Measurements from ENCODE around the gene C16orf74. TPM values are rescaled to one million over a fixed set of nuclear protein-coding genes. Genes with fewer than 3 reads are reported as not detected.

The C16orf74 gene
- total RNA-seq, 1 donor, result 8.2 TPM

DNA sequence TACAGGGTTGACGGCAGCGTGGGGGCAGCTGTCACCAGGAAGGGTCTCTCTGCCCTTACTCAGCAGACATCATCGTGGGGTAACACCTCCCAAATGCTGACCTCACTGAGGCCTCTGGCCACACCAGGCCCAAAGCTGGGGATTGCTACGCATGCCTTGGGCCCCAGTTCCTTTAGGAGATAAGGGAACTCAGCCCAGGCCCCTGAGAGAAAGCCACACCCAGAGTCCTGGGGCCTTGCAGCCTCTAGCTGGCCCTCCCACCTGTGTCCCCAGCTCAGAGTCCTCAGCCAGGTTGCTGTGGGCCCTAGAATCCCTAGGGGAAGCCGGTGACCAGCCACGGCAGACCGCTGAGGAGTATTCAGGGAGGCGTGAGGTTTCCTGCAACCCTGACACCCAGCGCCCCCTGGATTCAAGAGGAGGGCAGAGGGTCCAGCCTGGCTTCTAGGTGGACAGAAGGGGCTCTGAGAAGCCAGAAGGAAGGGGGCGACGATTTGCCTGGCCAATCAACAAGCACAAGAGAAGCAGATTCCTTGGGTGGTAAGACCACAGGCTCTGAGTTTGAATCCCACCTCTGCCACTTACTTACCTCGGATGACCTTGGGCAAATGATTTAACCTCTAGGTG is 51.8 kb downstream of the C16orf74 start:
- no peak overlapping the region for H3K4me3 ChIP-seq (ENCODE audit: low read depth, low read length)
- DNase-seq (ENCODE audit: low read depth), result no peak
- TF ChIP-seq, protein P1, sequence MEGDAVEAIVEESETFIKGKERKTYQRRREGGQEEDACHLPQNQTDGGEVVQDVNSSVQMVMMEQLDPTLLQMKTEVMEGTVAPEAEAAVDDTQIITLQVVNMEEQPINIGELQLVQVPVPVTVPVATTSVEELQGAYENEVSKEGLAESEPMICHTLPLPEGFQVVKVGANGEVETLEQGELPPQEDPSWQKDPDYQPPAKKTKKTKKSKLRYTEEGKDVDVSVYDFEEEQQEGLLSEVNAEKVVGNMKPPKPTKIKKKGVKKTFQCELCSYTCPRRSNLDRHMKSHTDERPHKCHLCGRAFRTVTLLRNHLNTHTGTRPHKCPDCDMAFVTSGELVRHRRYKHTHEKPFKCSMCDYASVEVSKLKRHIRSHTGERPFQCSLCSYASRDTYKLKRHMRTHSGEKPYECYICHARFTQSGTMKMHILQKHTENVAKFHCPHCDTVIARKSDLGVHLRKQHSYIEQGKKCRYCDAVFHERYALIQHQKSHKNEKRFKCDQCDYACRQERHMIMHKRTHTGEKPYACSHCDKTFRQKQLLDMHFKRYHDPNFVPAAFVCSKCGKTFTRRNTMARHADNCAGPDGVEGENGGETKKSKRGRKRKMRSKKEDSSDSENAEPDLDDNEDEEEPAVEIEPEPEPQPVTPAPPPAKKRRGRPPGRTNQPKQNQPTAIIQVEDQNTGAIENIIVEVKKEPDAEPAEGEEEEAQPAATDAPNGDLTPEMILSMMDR (IDR thresholded peaks at IDR 0.05; ENCODE audit: insufficient read depth, low read depth, low read length), result no peak

DNA sequence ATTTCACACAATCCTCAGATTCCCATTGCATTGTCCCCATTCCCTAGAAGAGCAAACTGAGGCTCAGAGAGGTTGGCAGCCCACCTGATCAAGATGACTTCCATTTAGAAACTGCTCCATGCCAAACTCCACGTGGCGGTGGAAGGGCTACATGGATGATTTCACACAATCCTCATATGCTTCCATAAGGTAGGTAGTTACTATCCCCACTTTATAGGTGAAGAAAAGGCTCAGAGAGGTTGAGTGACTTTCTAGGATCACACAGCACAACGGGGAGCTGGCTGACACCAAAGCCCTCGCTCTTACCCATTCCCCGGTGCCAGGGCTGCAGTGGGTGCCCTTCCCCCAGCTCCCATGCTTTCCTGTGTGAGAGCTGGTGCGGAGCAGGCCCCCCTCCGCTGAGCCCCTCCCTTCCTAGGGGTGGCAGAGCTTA is 52.4 kb downstream of the C16orf74 start:
- TF ChIP-seq, protein P1 (IDR thresholded peaks at IDR 0.05; ENCODE audit: insufficient read depth, low read depth, low read length), result no peak
- no peak for DNase-seq (ENCODE audit: low read depth)
- no peak overlapping the region for H3K4me3 ChIP-seq (ENCODE audit: low read depth, low read length)

DNA sequence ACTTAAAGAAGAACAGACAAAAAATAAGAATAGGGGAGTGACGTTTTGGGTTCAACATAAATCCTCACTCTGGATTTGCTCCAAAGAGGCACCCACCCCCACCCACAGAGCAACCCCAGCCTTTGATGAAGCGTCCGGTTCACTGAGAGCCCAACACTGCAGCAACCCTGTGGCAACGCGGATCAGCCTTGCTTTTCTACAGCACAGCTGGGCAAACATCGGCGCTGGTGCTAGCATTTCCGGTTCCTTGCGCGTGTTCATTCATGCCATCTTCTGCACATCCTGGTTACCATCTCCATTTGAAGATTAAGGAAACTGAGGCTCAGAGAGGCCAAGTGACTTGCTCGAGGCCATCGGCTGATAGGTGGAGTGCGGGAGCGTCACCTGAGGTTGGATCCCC is 53.5 kb downstream of the C16orf74 start:
- TF ChIP-seq, protein P1 (IDR thresholded peaks at IDR 0.05; ENCODE audit: insufficient read depth, low read depth, low read length), result no peak
- DNase-seq (ENCODE audit: low read depth), result no peak

DNA sequence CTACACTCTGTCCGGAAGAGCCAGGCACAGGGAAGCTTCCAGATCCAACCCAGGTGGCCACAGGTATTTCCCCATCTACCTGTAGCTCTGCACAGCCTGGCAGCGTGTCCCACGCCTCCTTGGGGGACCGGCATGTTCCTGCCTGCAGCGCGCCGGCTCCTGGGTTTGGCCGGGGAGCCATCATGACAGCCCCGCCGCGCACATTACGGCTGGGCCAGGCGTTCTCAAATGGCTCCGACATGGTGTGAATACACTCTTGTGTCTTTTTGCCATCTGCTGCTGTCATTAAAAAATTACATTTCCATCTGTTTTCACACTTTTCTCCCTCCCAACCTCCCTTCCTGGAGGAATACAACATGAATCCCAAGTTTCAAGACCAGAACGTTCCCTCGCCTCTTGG is 54.1 kb downstream of the C16orf74 start:
- TF ChIP-seq, protein P1 (IDR thresholded peaks at IDR 0.05; ENCODE audit: insufficient read depth, low read depth, low read length), result no peak
- H3K4me3 ChIP-seq (ENCODE audit: low read depth, low read length), result no peak overlapping the region

More for the DNA sequence above, 53.5 kb downstream of the C16orf74 start:
- no peak overlapping the region for H3K4me3 ChIP-seq (ENCODE audit: low read depth, low read length)

DNA sequence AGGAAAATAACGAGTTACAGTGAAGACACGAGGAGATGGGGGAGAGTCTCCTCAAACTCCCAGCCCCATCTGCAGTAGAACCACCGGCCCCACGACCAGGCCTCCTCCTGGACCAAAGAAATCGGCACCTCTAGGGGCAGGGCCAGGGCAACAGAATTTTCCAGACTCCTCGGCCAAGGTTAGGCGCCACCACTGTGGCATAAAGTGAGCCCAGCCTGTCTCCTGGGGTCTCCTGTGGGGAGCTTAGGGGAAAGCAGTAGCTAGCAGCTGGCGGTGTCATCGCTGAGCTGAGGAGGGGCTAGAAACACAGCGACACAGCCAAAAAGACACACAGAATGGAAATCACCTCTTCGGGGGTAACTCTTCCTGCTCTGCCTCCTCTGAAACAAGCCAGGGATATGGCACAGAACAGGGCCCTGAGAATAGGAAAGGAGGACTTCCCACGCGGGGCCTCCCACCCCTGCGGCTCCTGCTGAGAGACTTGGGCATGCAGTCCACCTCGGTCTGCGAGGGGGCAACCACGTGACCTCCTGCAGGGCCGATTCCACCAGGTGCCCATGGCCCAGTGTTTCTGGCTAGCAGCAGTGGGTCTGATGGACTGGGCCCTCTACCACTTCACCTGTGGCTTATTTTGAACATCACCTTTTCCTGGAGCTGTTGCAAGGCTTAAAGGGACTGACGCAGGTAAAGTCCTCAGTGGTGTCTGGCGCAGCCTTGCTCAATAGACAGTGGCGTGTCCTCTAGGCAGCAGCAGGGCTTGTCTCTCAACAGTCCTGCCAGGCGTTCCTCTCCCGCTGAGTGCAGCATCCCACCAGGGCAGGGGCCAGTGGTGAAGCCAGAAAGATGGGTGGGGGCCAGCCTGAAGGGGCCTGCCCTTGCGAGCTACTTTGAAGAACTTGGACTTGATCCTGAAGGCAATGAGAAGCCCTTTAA is 55.4 kb downstream of the C16orf74 start:
- TF ChIP-seq, protein P1 (IDR thresholded peaks at IDR 0.05; ENCODE audit: insufficient read depth, low read depth, low read length), result no peak
- DNase-seq (ENCODE audit: low read depth), result no peak
- no peak overlapping the region for H3K4me3 ChIP-seq (ENCODE audit: low read depth, low read length)

More for the DNA sequence above, 54.1 kb downstream of the C16orf74 start:
- DNase-seq (ENCODE audit: low read depth), result no peak

DNA sequence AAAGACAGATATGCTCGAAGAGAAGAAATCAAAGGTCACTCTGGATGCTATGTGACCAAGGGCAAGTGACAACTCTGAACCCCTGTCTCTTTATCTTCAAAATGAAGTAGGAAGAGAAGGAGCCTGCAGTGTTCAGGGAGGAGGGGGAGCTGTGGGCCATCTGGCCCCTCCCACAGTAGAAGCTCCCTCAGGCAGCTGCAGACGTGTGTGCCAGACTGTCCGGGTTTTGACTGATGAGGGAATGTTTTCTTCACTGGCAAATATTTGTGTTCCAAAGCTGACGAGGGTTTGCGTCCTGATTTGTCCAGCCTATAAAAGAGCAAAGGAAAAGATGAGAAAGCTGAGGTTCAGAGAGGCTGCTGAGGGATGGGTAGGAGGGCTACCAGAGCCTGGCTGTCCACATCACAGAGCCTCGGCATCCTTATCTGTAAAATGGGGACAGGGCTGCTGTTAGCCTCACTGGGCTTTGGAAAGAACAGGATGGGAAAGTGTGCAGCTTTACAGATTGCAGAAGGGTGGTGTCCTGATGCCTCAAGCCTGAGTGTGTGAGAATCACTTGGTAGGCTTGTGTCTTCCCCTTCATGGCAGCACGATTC is 60.3 kb downstream of the C16orf74 start:
- TF ChIP-seq, protein P1 (IDR thresholded peaks at IDR 0.05; ENCODE audit: insufficient read depth, low read depth, low read length), result no peak
- no peak for DNase-seq (ENCODE audit: low read depth)
- H3K4me3 ChIP-seq (ENCODE audit: low read depth, low read length), result no peak overlapping the region

All from fibroblast of villous mesenchyme (primary cell).